Ovary (tissue), 9 donors: ENCODE results near the gene TFAP2B. TPM values are rescaled to one million over a fixed set of nuclear protein-coding genes. Genes with fewer than 3 reads are reported as not detected.

Source experiments
- DNase-seq, 5 donors: peaks; one replicate each; pipeline ENCODE4 v3.0.0-alpha.2; 2019 to 2020
- H3K27ac ChIP-seq, 2 donors: fragments of 200-600 bp; one replicate each; pipeline versions ENCODE4 v1.5.1 to v1.8.0; 2019 to 2022
- H3K27me3 ChIP-seq: fragments of 200-600 bp; one replicate; pipeline ENCODE4 v1.8.0; 2022
- H3K36me3 ChIP-seq: fragments of 200-600 bp; sonication (generic); one replicate; pipeline ENCODE4 v1.5.1; 2019
- H3K4me1 ChIP-seq: one replicate; pipeline ENCODE4 v1.8.1; 2013; ENCODE audit warnings: mild to moderate bottlenecking, moderate library complexity; ENCODE audit not compliant: insufficient read depth
- H3K4me3 ChIP-seq: fragments of 200-600 bp; sonication (generic); one replicate; pipeline ENCODE4 v1.5.1; 2017
- H3K9me3 ChIP-seq, 2 donors: fragments of 200-600 bp in 1 of 2; sonication (generic) in 1 of 2; one replicate each; pipeline versions ENCODE4 v1.5.1 to v1.8.1; 2013 to 2019; ENCODE audit warnings: mild to moderate bottlenecking in 1 of 2, moderate library complexity in 1 of 2
- CTCF ChIP-seq, 3 donors: fragments of 450-650 bp in 2 of 3; fragments of 200-600 bp in 1 of 3; IDR thresholded peaks; one replicate each; pipeline versions ENCODE4 v1.5.1 to v1.8.0; 2016 to 2022; ENCODE audit warnings: antibody characterized with exemption in 3 of 3, mild to moderate bottlenecking in 1 of 3
- EP300 ChIP-seq: sonication (generic); formaldehyde crosslinking; IDR thresholded peaks from one replicate; pipeline ENCODE4 v1.6.1; 2017; ENCODE audit warnings: antibody characterized with exemption
- POLR2A ChIP-seq: fragments of 450-650 bp; IDR thresholded peaks from one replicate; pipeline ENCODE4 v1.6.1; 2017; ENCODE audit warnings: antibody characterized with exemption, mild to moderate bottlenecking, moderate library complexity
- WGBS, 3 donors: extraction: QIAGEN DNeasy Blood & Tissue Kit in 1 of 3; methylation state at CpG; one replicate each; pipeline versions ENCODE4 v1.1.5 to v1.1.7; 2013 to 2017; 5-methylcytosine and 5-hydroxymethylcytosine counted together
- intact Hi-C, 4 donors: fragments of 100-400 bp; cut with DNase I; formaldehyde crosslinking; loops; one replicate each; pipeline versions ENCODE4 v1.11.0 to v1.15.1; 2022 to 2023
- polyA plus RNA-seq, 2 donors: library from polyadenylated mRNA; stranded (reverse); fragments of 200-250 nt in 1 of 2; fragments of 350-450 nt in 1 of 2; fragmentation: Illumina TruSeq in 1 of 2; extraction: RNeasy Lipid Tissue Mini Kit (QIAGEN cat#74804) in 1 of 2; gene quantifications; one replicate each; pipeline ENCODE4 v1.2.3, GENCODE V29; 2013 to 2014
- total RNA-seq, 7 donors: library from RNA; depleted of rRNA in 2 of 7; stranded (reverse); fragments of >200 nt in 2 of 7; fragmentation: NEBNext Ultra II Directional in 3 of 7; extraction: Animal tissue kit (Norgen Biotek cat#: 25700) in 3 of 7; gene quantifications; one replicate each; pipeline versions ENCODE4 v1.1.0 to v1.2.4, GENCODE V29; 2016 to 2023
- donor health status: DM: no; HTN: no; CAD: no; lungs with moderate emphysema.
- donor health status: DM: no; HTN: no; CAD: no.
- donor health status: Bipolar disorder and iron deficiency.
- donor health status: DM: yes; HTN: yes; CAD: no.
- donor health status: DM: no; HTN: no; CAD: no.
- donor health status: DM: yes; HTN: yes; CAD: no.

Gene TFAP2B
- total and polyA plus RNA-seq, 9 donors: not detected

GRCh38 chr6:50818020-50818419 is 651 bp upstream of the TFAP2B start:
- Histone ChIP-seq H3K9me3 (no peaks in the 10 kb centered on the region), H3K36me3 (no peaks in the 10 kb centered on the region), H3K4me1 (peaks cover 3% of the 10 kb centered on the region), H3K27ac (no peak overlapping the region), H3K4me3 (no peak overlapping the region), H3K27me3 (no peaks in the 10 kb centered on the region)
- intact Hi-C loops: no loop called here
- DNase-seq: no peak
- WGBS, 3 donors: 10 to 12% (median 11%) methylated on average over 6 of the region's 6 CpGs
- no peak for TF ChIP-seq EP300
- no peak for TF ChIP-seq POLR2A
- no peak for TF ChIP-seq CTCF (IDR thresholded peaks at IDR 0.05)

GRCh38 chr6:50819466-50819903 is 814 bp downstream of the TFAP2B start:
- H3K36me3 ChIP-seq: no peaks in the 10 kb centered on the region
- 1 to 2% (median 1%) methylated on average over 45 of the region's 45 CpGs for WGBS, 3 donors
- no peak overlapping the region for H3K27ac ChIP-seq
- H3K4me1 ChIP-seq: peaks cover 3% of the 10 kb centered on the region
- no peak for DNase-seq
- H3K4me3 ChIP-seq: no peak overlapping the region
- H3K27me3 ChIP-seq: no peaks in the 10 kb centered on the region
- intact Hi-C loops: no loop called here
- no peaks in the 10 kb centered on the region for H3K9me3 ChIP-seq
- no peak for TF ChIP-seq CTCF (IDR thresholded peaks at IDR 0.05)
- TF ChIP-seq EP300: no peak
- no peak for TF ChIP-seq POLR2A

- Histone ChIP-seq H3K27ac (no peak overlapping the region), H3K4me1 (peaks cover 3% of the 10 kb centered on the region), H3K9me3 (no peaks in the 10 kb centered on the region), H3K27me3 (no peaks in the 10 kb centered on the region), H3K36me3 (no peaks in the 10 kb centered on the region), H3K4me3 (no peak overlapping the region)
- DNase-seq: no peak
- intact Hi-C loops: no loop called here
- WGBS, 3 donors: 2% methylated on average over 58 of the region's 58 CpGs
- TF ChIP-seq POLR2A (no peak), EP300 (no peak), CTCF (IDR thresholded peaks at IDR 0.05) (no peak)
Observed at GRCh38 chr6:50819904-50820868, 1.5 kb downstream of the TFAP2B start.

GRCh38 chr6:50820869-50821264 is 2.2 kb downstream of the TFAP2B start:
- TF ChIP-seq EP300 (no peak), CTCF (IDR thresholded peaks at IDR 0.05) (no peak), POLR2A (no peak)
- H3K4me3 ChIP-seq: no peak overlapping the region
- H3K4me1 ChIP-seq: peaks cover 3% of the 10 kb centered on the region
- H3K27me3 ChIP-seq: no peaks in the 10 kb centered on the region
- no peak overlapping the region for H3K27ac ChIP-seq
- DNase-seq: no peak
- H3K9me3 ChIP-seq: no peaks in the 10 kb centered on the region
- intact Hi-C loops: no loop called here
- no peaks in the 10 kb centered on the region for H3K36me3 ChIP-seq
- 9 to 12% (median 12%) methylated on average over 5 of the region's 5 CpGs for WGBS, 3 donors
